WTC11 (cell line): ENCODE measurements around the gene ARPC5. TPM values are rescaled to one million over a fixed set of nuclear protein-coding genes. Genes with fewer than 3 reads are reported as not detected.

ENCODE experiments used
- ATAC-seq: fragments of 200-7000 bp; cut with Tn5 transposase; 2 replicates; pipeline ENCODE4 v1.10.0; 2021; ENCODE audit warnings: mild to moderate bottlenecking, moderate library complexity
- CTCF ChIA-PET: fragments of 300-600 bp; sonication (Branson Sonifier 250); formaldehyde crosslinking; loops from one replicate; lab custom pipeline; 2021; ENCODE audit warnings: antibody characterized with exemption; lab: Charles Lee
- POLR2A ChIA-PET: fragments of 350-600 bp; sonication (Branson Sonifier 250); formaldehyde crosslinking; loops from one replicate; lab custom pipeline; 2021; ENCODE audit warnings: antibody characterized with exemption; lab: Charles Lee
- DNase-seq: peaks from one replicate; pipeline ENCODE4 v3.0.0; 2021; ENCODE audit warnings: low spot score
- H3K27ac Mint-ChIP-seq: 2 replicates; pipeline ENCODE4 v1.8.0; 2021; ENCODE audit warnings: mixed read lengths
- H3K27me3 Mint-ChIP-seq: 2 replicates; pipeline ENCODE4 v1.8.0; 2021; ENCODE audit warnings: low read depth, mild to moderate bottlenecking, moderate library complexity, mixed read lengths
- H3K36me3 Mint-ChIP-seq: 2 replicates; pipeline ENCODE4 v1.8.0; 2021; ENCODE audit warnings: mixed read lengths
- H3K4me1 Mint-ChIP-seq: 2 replicates; pipeline ENCODE4 v1.8.0; 2022; ENCODE audit warnings: mixed read lengths
- H3K4me3 Mint-ChIP-seq: 2 replicates; pipeline ENCODE4 v1.8.0; 2021; ENCODE audit warnings: mild to moderate bottlenecking, moderate library complexity, mixed read lengths
- H3K9me3 Mint-ChIP-seq: 2 replicates; pipeline ENCODE4 v1.8.0; 2021; ENCODE audit warnings: mixed read lengths
- E2F1 ChIP-seq: sonication (generic); formaldehyde crosslinking; IDR thresholded peaks from 2 replicates; pipeline ENCODE4 v1.8.0; 2022; ENCODE audit warnings: mild to moderate bottlenecking, missing genetic modification reagents
- E2F4 ChIP-seq: sonication (generic); formaldehyde crosslinking; IDR thresholded peaks from 2 replicates; pipeline ENCODE4 v1.8.1; 2022; ENCODE audit warnings: low read depth, mild to moderate bottlenecking, moderate library complexity, missing genetic modification reagents, borderline replicate concordance
- ERG ChIP-seq: fragments of 250-450 bp; sonication (Bioruptor Pico); IDR thresholded peaks from 2 replicates; pipeline ENCODE4 v1.8.0; 2021; ENCODE audit warnings: mild to moderate bottlenecking
- FOXJ3 ChIP-seq: sonication (generic); formaldehyde crosslinking; IDR thresholded peaks from 2 replicates; pipeline ENCODE4 v1.9.0; 2021; ENCODE audit warnings: missing genetic modification reagents, mild to moderate bottlenecking, borderline replicate concordance
- FOXK1 ChIP-seq: sonication (generic); formaldehyde crosslinking; IDR thresholded peaks from 2 replicates; pipeline ENCODE4 v1.8.0; 2022; ENCODE audit warnings: mild to moderate bottlenecking, moderate library complexity, missing genetic modification reagents
- GABPB1 ChIP-seq: sonication (generic); formaldehyde crosslinking; IDR thresholded peaks from 2 replicates; pipeline ENCODE4 v1.8.1; 2023; ENCODE audit warnings: mild to moderate bottlenecking, missing genetic modification reagents
- GRHL2 ChIP-seq: fragments of 250-450 bp; sonication (Bioruptor Pico); IDR thresholded peaks from 2 replicates; pipeline ENCODE4 v1.8.0; 2022; ENCODE audit warnings: mild to moderate bottlenecking, moderate library complexity; ENCODE audit not compliant: insufficient replicate concordance, severe bottlenecking
- GTF2I ChIP-seq: fragments of 250-450 bp; sonication (Bioruptor Pico); conservative IDR thresholded peaks from 2 replicates; pipeline ENCODE4 v1.4.0; 2021; ENCODE audit warnings: mild to moderate bottlenecking
- IRF2 ChIP-seq: sonication (generic); formaldehyde crosslinking; IDR thresholded peaks from 2 replicates; pipeline ENCODE4 v1.8.0; 2022; ENCODE audit warnings: low read depth, missing genetic modification reagents, borderline replicate concordance
- KAT7 ChIP-seq: sonication (generic); formaldehyde crosslinking; IDR thresholded peaks from 2 replicates; pipeline ENCODE4 v1.8.1; 2023; ENCODE audit warnings: missing genetic modification reagents, mild to moderate bottlenecking, borderline replicate concordance
- MXD4 ChIP-seq: fragments of 250-450 bp; sonication (Bioruptor Pico); IDR thresholded peaks from 2 replicates; pipeline ENCODE4 v1.8.0; 2021; ENCODE audit warnings: mild to moderate bottlenecking, moderate library complexity, borderline replicate concordance
- RORB ChIP-seq: fragments of 250-450 bp; sonication (Bioruptor Pico); IDR thresholded peaks from 2 replicates; pipeline ENCODE4 v1.9.0; 2021; ENCODE audit warnings: mild to moderate bottlenecking
- SMAD4 ChIP-seq: sonication (generic); formaldehyde crosslinking; IDR thresholded peaks from 2 replicates; pipeline ENCODE4 v1.8.0; 2022; ENCODE audit warnings: mild to moderate bottlenecking, missing genetic modification reagents
- SOX15 ChIP-seq: fragments of 250-450 bp; sonication (Bioruptor Pico); IDR thresholded peaks from 2 replicates; pipeline ENCODE4 v1.9.0; 2021; ENCODE audit warnings: mild to moderate bottlenecking
- STAT6 ChIP-seq: sonication (generic); formaldehyde crosslinking; conservative IDR thresholded peaks from 2 replicates; pipeline ENCODE4 v1.8.1; 2023; ENCODE audit warnings: mild to moderate bottlenecking, low read depth, missing genetic modification reagents, moderate library complexity
- ZNF138 ChIP-seq: sonication (generic); formaldehyde crosslinking; conservative IDR thresholded peaks from 2 replicates; pipeline ENCODE4 v1.8.1; 2022; ENCODE audit warnings: mild to moderate bottlenecking, moderate library complexity, missing genetic modification reagents
- ZNF219 ChIP-seq: sonication (generic); formaldehyde crosslinking; IDR thresholded peaks from 2 replicates; pipeline ENCODE4 v1.8.0; 2023; ENCODE audit warnings: missing genetic modification reagents, mild to moderate bottlenecking, borderline replicate concordance
- ZNF512 ChIP-seq: sonication (generic); formaldehyde crosslinking; IDR thresholded peaks from 2 replicates; pipeline ENCODE4 v1.8.1; 2022; ENCODE audit warnings: missing genetic modification reagents, borderline replicate concordance
- ZNF671 ChIP-seq: fragments of 250-450 bp; sonication (Bioruptor Pico); IDR thresholded peaks from 2 replicates; pipeline ENCODE4 v1.8.0; 2021; ENCODE audit warnings: mild to moderate bottlenecking
- ZSCAN18 ChIP-seq: fragments of 250-450 bp; sonication (Bioruptor Pico); IDR thresholded peaks from 2 replicates; pipeline ENCODE4 v2.1.2; 2022; ENCODE audit warnings: mild to moderate bottlenecking, moderate library complexity
- total RNA-seq: library from RNA; stranded (reverse); gene quantifications from 3 replicates; pipeline ENCODE4 v1.2.3, GENCODE V29; 2021

Gene ARPC5
- total RNA-seq, 1 experiment from 2014 or later = 51.7 TPM

GRCh38 chr1:183575606-183576005, 60.0 kb downstream of the ARPC5 start (continued):
- TF ChIP-seq ERG (no peak), STAT6 (no peak)

- ChIA-PET POLR2A (no interaction called here), CTCF (no interaction called here)
- Mint-ChIP-seq H3K4me3 (no peak overlapping the region), H3K27ac (no peak overlapping the region), H3K36me3 (no peaks in the 10 kb centered on the region), H3K27me3 (no peaks in the 10 kb centered on the region), H3K9me3 (no peaks in the 10 kb centered on the region), H3K4me1 (no peaks in the 10 kb centered on the region)
- no peak for DNase-seq
- no peak for TF ChIP-seq ZNF138 (CRISPR knock-in tag)
- no peak for TF ChIP-seq RORB (CRISPR knock-in tag)
- no peak for TF ChIP-seq GRHL2 (CRISPR knock-in tag)
- no peak for TF ChIP-seq SOX15 (CRISPR knock-in tag)
- no peak for TF ChIP-seq KAT7 (CRISPR knock-in tag)
- TF ChIP-seq ZNF512 (CRISPR knock-in tag) = no peak
- no peak for TF ChIP-seq FOXJ3 (CRISPR knock-in tag)
- no peak for ATAC-seq
Observed at GRCh38 chr1:183572721-183573120, 62.9 kb downstream of the ARPC5 start.

- POLR2A ChIA-PET = no interaction called here
Observed at GRCh38 chr1:183571678-183572268, 63.8 kb downstream of the ARPC5 start.

More at GRCh38 chr1:183571678-183572268, 63.8 kb downstream of the ARPC5 start:
- no peak overlapping the region for H3K27ac Mint-ChIP-seq
- CTCF ChIA-PET = interaction anchor here (1.0 kb wide), 1 partner anchor 51 kb away, joined by 3 read pairs; no protein-coding TSS in a partner anchor
- TF ChIP-seq E2F1 (CRISPR knock-in tag) = no peak
- TF ChIP-seq IRF2 (CRISPR knock-in tag) = no peak
- no peak for TF ChIP-seq ZSCAN18 (CRISPR knock-in tag)
- TF ChIP-seq MXD4 (CRISPR knock-in tag) = no peak
- TF ChIP-seq ZNF219 (CRISPR knock-in tag) = no peak
- no peak for TF ChIP-seq ZNF671 (CRISPR knock-in tag)
- TF ChIP-seq GTF2I (CRISPR knock-in tag) = no peak
- no peak for TF ChIP-seq GABPB1 (CRISPR knock-in tag)
- no peak for TF ChIP-seq E2F4 (CRISPR knock-in tag)
- TF ChIP-seq FOXK1 (CRISPR knock-in tag) = no peak
- no peak for TF ChIP-seq SMAD4
- DNase-seq (no peak), ATAC-seq (no peak)
- H3K4me3 Mint-ChIP-seq = no peak overlapping the region
- no peaks in the 10 kb centered on the region for H3K4me1 Mint-ChIP-seq
- no peaks in the 10 kb centered on the region for H3K9me3 Mint-ChIP-seq
- H3K27me3 Mint-ChIP-seq = no peaks in the 10 kb centered on the region
- no peaks in the 10 kb centered on the region for H3K36me3 Mint-ChIP-seq
